ENCODE data around the gene XIST.
"Not testable (repeated sequence)": the region's sequence is repeated elsewhere in the genome, so short reads cannot be mapped to it uniquely, and the experiment has no call there.

The XIST gene

GRCh38 chrX:73852467-73852866 is at the start of gene XIST:
XIST (minus strand) TSS chrX:73852714.
- Histone ChIP-seq H4K20me1 (ENCODE audit: insufficient read depth, low read length) (no peaks in the 10 kb centered on the region), H3K4me2 (ENCODE audit: insufficient read depth, low read length) (no peak within 1 kb of the TSS), H3K4me1 (ENCODE audit: insufficient read depth, low read length) (no peaks in the 10 kb centered on the region), H3K27ac (ENCODE audit: low read length) (no peak within 1 kb of the TSS), H3K9ac (ENCODE audit: low read depth, low read length) (no peak within 1 kb of the TSS), H3K4me3 (ENCODE audit: low read depth in 1 of 2, low read length in 2 of 2) (no peak within 1 kb of the TSS), H2AFZ (ENCODE audit: low read depth, low read length) (no peak within 1 kb of the TSS), H3K79me2 (ENCODE audit: insufficient read depth, low read length) (no peaks in the 10 kb centered on the region), H3K9me3 (ENCODE audit: insufficient read depth, low read length, severe bottlenecking) (no peaks in the 10 kb centered on the region), H3K27me3 (ENCODE audit: insufficient read depth, low read length, poor library complexity) (no peaks in the 10 kb centered on the region), H3K36me3 (ENCODE audit: insufficient read depth, low read length) (no peaks in the 10 kb centered on the region)
- no peak for ATAC-seq (ENCODE audit: insufficient read depth, low read depth)
- TF ChIP-seq EZH2 (IDR thresholded peaks at IDR 0.05; ENCODE audit: borderline replicate concordance, low read depth, low read length, severe bottlenecking) = no peak
- no peak for TF ChIP-seq CTCF (IDR thresholded peaks at IDR 0.05; ENCODE audit: borderline replicate concordance, extremely low read depth, low read length, poor library complexity, severe bottlenecking)
- no peak for DNase-seq

GRCh38 chrX:73898315-73898714 is 45.8 kb upstream of the XIST start:
- H4K20me1 ChIP-seq (ENCODE audit: insufficient read depth, low read length); H3K27me3 ChIP-seq (ENCODE audit: insufficient read depth, low read length, poor library complexity); ATAC-seq (ENCODE audit: insufficient read depth, low read depth); DNase-seq; H3K4me1 ChIP-seq (ENCODE audit: insufficient read depth, low read length); H3K9ac ChIP-seq (ENCODE audit: low read depth, low read length); H3K4me2 ChIP-seq (ENCODE audit: insufficient read depth, low read length); H3K9me3 ChIP-seq (ENCODE audit: insufficient read depth, low read length, severe bottlenecking); H3K79me2 ChIP-seq (ENCODE audit: insufficient read depth, low read length); H3K27ac ChIP-seq (ENCODE audit: low read length); H3K4me3 ChIP-seq (ENCODE audit: low read depth in 1 of 2, low read length in 2 of 2); H2AFZ ChIP-seq (ENCODE audit: low read depth, low read length); H3K36me3 ChIP-seq (ENCODE audit: insufficient read depth, low read length): not testable (repeated sequence)

GRCh38 chrX:73892515-73893090 is 40.1 kb upstream of the XIST start:
- H3K27me3 ChIP-seq (ENCODE audit: insufficient read depth, low read length, poor library complexity); H3K4me3 ChIP-seq (ENCODE audit: low read depth in 1 of 2, low read length in 2 of 2); H3K4me2 ChIP-seq (ENCODE audit: insufficient read depth, low read length); H3K36me3 ChIP-seq (ENCODE audit: insufficient read depth, low read length); ATAC-seq (ENCODE audit: insufficient read depth, low read depth); H2AFZ ChIP-seq (ENCODE audit: low read depth, low read length); H3K9me3 ChIP-seq (ENCODE audit: insufficient read depth, low read length, severe bottlenecking); H4K20me1 ChIP-seq (ENCODE audit: insufficient read depth, low read length); H3K9ac ChIP-seq (ENCODE audit: low read depth, low read length); H3K27ac ChIP-seq (ENCODE audit: low read length); H3K4me1 ChIP-seq (ENCODE audit: insufficient read depth, low read length); H3K79me2 ChIP-seq (ENCODE audit: insufficient read depth, low read length): not testable (repeated sequence)
- peak; percentile 12 for DNase-seq

- not testable (repeated sequence) for H3K79me2 ChIP-seq (ENCODE audit: insufficient read depth, low read length); ATAC-seq (ENCODE audit: insufficient read depth, low read depth)
Observed at GRCh38 chrX:73882260-73882659, 29.7 kb upstream of the XIST start.

GRCh38 chrX:73877687-73878086 is 25.2 kb upstream of the XIST start:
- Histone ChIP-seq H3K4me3 (ENCODE audit: low read depth in 1 of 2, low read length in 2 of 2) (no peak overlapping the region), H3K9me3 (ENCODE audit: insufficient read depth, low read length, severe bottlenecking) (peaks cover 4% of the 10 kb centered on the region), H4K20me1 (ENCODE audit: insufficient read depth, low read length) (no peaks in the 10 kb centered on the region), H3K27me3 (ENCODE audit: insufficient read depth, low read length, poor library complexity) (no peaks in the 10 kb centered on the region), H3K36me3 (ENCODE audit: insufficient read depth, low read length) (no peaks in the 10 kb centered on the region), H2AFZ (ENCODE audit: low read depth, low read length) (no peak overlapping the region), H3K27ac (ENCODE audit: low read length) (no peak overlapping the region), H3K4me1 (ENCODE audit: insufficient read depth, low read length) (no peaks in the 10 kb centered on the region), H3K9ac (ENCODE audit: low read depth, low read length) (no peak overlapping the region), H3K79me2 (ENCODE audit: insufficient read depth, low read length) (no peaks in the 10 kb centered on the region), H3K4me2 (ENCODE audit: insufficient read depth, low read length) (no peak overlapping the region)
- TF ChIP-seq EZH2 (IDR thresholded peaks at IDR 0.05; ENCODE audit: borderline replicate concordance, low read depth, low read length, severe bottlenecking) (no peak), CTCF (IDR thresholded peaks at IDR 0.05; ENCODE audit: borderline replicate concordance, extremely low read depth, low read length, poor library complexity, severe bottlenecking) (no peak)
- DNase-seq (no peak), ATAC-seq (ENCODE audit: insufficient read depth, low read depth) (no peak)

More at GRCh38 chrX:73882260-73882659, 29.7 kb upstream of the XIST start:
- not testable (repeated sequence) for H3K4me2 ChIP-seq (ENCODE audit: insufficient read depth, low read length); H3K27me3 ChIP-seq (ENCODE audit: insufficient read depth, low read length, poor library complexity); H3K27ac ChIP-seq (ENCODE audit: low read length); H3K4me3 ChIP-seq (ENCODE audit: low read depth in 1 of 2, low read length in 2 of 2); H3K36me3 ChIP-seq (ENCODE audit: insufficient read depth, low read length); H3K4me1 ChIP-seq (ENCODE audit: insufficient read depth, low read length); H3K9me3 ChIP-seq (ENCODE audit: insufficient read depth, low read length, severe bottlenecking); DNase-seq; H2AFZ ChIP-seq (ENCODE audit: low read depth, low read length); H4K20me1 ChIP-seq (ENCODE audit: insufficient read depth, low read length); H3K9ac ChIP-seq (ENCODE audit: low read depth, low read length)
